Anterior cingulate cortex (tissue), 58 donors: ENCODE results near the gene RBAK.
"Not testable (repeated sequence)": the region's sequence is repeated elsewhere in the genome, so short reads cannot be mapped to it uniquely, and the experiment has no call there.

Experiments used
- DNase-seq, 58 donors: peaks; one replicate each; lab custom pipeline; 2025; lab: John Stamatoyannopoulos, UW

The RBAK gene

GRCh38 chr7:5047127-5047526 is 1.5 kb downstream of the RBAK start:
- DNase-seq = not testable (repeated sequence)

DNA sequence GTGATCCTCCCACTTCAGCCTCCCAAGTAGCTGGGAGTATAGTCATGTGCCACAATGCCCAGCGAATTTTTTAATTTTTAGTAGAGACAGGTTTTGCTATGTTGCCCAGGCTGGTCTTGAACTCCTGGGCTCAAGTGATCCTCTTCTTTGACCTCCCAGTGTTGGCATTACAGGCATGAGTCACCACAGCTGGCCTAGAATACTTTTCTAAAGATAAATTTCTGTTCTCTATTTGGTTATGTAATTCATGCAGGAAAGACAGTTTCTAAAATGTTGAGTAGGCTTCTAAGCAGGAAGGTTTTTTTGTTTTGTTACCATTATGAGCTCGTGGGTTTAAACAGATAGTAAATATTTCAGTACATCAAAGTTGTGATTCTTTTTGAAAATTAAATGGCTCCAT is 5.0 kb downstream of the RBAK start:
- DNase-seq = no peak

GRCh38 chr7:5051731-5052130 is 6.1 kb downstream of the RBAK start:
- DNase-seq = not testable (repeated sequence)

DNA sequence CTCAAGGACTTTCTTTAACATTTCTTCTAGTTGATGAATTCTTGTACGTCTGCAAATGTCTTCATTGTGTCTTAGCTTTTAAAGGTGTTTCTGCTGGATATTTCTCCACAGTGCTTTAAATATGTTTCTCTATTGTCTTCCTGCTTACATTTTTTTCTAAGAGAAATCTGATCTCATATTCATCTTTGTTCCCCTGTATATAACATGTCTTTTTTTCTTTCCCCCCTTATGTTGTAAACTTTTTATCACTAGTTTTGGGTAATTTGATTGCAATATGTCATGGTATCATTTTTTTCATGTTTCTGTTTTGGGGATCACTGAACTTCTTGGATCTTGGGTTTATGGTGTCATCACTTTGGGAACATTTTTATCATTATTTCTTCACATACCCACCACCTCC is 7.5 kb downstream of the RBAK start:
- no peak for DNase-seq

DNA sequence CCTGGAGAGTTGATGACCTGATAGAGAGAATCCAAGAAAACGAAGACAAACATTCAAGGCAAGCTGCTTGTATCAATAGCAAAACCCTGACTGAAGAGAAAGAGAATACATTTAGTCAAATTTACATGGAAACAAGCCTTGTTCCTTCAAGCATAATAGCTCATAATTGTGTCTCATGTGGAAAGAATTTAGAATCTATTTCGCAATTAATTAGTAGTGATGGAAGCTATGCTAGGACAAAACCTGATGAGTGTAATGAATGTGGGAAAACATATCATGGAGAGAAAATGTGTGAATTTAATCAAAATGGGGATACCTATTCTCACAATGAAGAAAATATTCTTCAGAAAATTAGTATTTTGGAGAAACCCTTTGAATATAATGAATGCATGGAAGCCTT is 18.0 kb downstream of the RBAK start:
- no peak for DNase-seq

DNA sequence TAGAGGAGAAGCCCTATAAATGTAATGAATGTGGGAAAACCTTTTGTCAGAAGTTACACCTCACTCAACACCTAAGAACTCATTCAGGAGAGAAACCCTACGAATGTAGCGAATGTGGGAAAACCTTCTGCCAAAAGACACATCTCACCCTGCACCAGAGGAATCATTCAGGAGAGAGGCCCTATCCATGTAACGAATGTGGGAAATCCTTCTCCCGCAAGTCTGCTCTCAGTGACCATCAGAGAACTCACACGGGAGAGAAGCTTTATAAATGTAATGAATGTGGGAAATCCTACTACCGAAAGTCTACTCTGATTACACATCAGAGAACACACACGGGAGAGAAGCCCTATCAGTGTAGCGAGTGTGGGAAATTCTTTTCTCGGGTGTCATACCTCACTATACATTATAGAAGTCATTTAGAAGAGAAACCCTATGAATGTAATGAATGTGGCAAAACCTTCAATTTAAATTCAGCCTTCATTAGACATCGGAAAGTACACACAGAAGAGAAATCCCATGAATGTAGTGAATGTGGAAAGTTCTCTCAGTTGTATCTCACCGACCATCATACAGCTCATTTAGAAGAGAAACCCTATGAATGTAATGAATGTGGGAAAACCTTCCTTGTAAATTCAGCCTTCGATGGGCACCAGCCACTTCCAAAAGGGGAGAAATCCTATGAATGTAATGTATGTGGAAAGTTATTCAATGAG is 18.9 kb downstream of the RBAK start:
- DNase-seq = no peak

GRCh38 chr7:5065107-5065407 is 19.4 kb downstream of the RBAK start:
- no peak for DNase-seq

GRCh38 chr7:5068521-5068920 is 22.9 kb downstream of the RBAK start:
- DNase-seq = no peak

- no peak for DNase-seq
Observed at GRCh38 chr7:5070206-5070605, 24.5 kb downstream of the RBAK start.

GRCh38 chr7:5075187-5075586 is 29.5 kb downstream of the RBAK start:
- not testable (repeated sequence) for DNase-seq

- DNase-seq = peak in 34 of 58 donors; percentile 7 to 73 (median 24)
Observed at GRCh38 chr7:5077740-5078139, 32.1 kb downstream of the RBAK start.

- no peak for DNase-seq
Observed at GRCh38 chr7:5082806-5083205, 37.1 kb downstream of the RBAK start.

DNA sequence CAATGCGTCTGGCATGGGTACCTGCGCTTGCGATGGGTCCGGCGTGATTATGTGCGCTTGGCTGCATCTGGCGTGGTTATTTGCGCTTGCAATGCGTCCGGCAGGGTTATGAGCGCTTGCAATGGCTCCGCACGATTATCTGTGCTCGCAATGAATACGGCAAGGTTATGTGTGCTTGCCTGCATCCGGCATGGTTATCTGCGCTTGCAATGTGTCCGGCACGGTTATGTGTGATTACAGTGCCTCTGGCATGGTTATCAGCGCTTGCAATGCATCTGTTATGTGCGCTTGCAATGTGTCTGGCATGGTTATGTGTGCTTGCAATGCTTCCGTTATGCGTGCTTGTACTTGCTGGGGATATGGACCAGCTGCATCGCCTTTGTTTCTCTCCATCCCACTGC is 37.7 kb downstream of the RBAK start:
- no peak for DNase-seq

DNA sequence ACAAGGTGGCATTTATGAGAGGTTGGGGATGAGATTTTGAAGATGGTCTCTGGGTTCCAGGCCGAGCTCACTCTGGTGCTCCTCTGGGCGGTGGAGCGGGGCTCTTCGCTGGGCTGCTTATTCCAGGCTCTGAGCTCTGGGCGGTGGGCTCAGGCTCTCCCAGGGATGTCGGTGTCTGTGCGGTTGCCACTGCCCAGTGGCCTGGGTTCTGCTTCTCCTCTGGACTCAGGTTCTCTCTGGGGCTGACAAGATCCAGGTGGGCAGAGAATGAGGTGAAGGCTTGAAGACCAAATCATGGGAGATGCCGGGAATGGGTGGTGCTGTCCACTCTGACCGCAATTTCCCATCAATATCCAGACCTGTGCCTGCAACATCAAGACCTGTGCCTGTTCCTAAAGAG is 40.6 kb downstream of the RBAK start:
- no peak for DNase-seq

- DNase-seq = not testable (repeated sequence)
Observed at GRCh38 chr7:5088228-5088833, 42.7 kb downstream of the RBAK start.

- no peak for DNase-seq
Observed at GRCh38 chr7:5088906-5089305, 43.2 kb downstream of the RBAK start.

DNA sequence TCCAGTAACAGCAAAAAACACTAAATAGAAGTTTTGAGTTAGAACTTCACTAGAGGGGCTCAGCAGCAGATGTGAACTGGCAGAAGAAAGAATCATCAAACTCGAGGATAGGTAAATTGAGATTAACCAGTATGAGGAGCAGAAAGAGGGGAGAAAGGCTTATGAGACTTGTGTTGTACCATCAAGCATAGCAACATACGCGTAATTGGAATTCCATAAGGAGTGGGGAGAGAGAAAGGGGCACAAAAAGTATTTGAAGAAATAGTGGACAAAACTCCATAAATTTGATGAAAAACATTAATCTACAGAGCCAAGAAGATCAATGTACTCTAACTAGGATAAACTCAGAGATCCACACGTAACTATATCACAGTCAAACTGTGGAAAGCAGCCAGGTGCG is 48.3 kb downstream of the RBAK start:
- DNase-seq = no peak

DNA sequence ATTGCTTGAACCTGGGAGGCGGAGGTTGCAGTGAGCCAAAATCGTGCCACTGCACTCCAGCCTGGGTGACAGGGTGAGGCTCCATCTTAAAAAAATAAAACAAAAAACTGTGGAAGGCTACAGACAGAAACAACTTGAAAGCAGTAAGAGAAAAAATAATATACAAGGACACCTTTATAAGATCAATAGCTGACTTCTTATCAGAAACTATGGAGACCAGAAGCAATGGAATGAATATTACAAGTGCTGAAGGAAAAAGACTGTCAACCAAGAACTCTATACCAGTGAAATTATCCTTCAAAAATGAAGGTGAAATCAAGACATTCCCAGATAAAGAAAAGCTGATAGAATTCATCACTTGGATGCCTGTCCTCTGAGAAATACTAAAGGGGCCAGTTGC is 49.0 kb downstream of the RBAK start:
- DNase-seq = no peak

DNA sequence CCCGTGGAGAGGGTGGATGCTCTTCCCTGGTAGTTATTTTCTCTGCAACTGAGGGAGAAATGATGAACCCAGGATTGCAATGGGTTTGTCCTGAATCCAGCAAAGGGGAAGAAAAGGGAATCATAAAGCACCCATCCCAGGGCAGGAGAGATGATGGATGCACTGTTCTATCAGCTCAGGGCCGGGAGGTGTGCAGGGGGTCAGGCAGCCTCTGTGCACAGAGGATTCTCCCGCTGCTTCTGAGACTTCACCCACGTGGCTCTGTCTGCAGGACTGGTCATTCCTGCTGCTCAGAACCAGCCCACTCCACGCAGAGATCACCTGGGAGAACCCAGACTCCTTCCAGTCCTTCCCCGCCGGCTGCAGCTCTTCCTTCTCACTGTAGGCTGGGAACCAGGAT is 70.7 kb downstream of the RBAK start:
- DNase-seq = no peak

GRCh38 chr7:5117095-5117970 is 71.7 kb downstream of the RBAK start:
- DNase-seq = no peak
